Mononuclear cell (primary cell): ENCODE data around the gene COG3. TPM values are rescaled to one million over a fixed set of nuclear protein-coding genes. Genes with fewer than 3 reads are reported as not detected.

Source experiments
- H3K27me3 ChIP-seq: 2 replicates; pipeline ENCODE4 v1.6.0; 2011; ENCODE audit warnings: low read length, control low read depth; ENCODE audit not compliant: insufficient read depth
- H3K4me1 ChIP-seq: 2 replicates; pipeline ENCODE4 v1.5.1; 2011; ENCODE audit warnings: mild to moderate bottlenecking, low read length, control low read depth; ENCODE audit not compliant: insufficient read depth
- H3K4me3 ChIP-seq: 2 replicates; pipeline ENCODE4 v1.5.1; 2011; ENCODE audit warnings: mild to moderate bottlenecking, low read length, moderate library complexity
- H3K9me3 ChIP-seq: 2 replicates; pipeline ENCODE4 v1.5.1; 2011; ENCODE audit warnings: low read depth, mild to moderate bottlenecking, control low read depth, low read length
- total RNA-seq: library from RNA; depleted of rRNA; stranded (reverse); fragments of >200 nt; gene quantifications from one replicate; pipeline ENCODE4 v1.2.3, GENCODE V29; 2012

The COG3 gene
- total RNA-seq, 1 donor = 40.8 TPM

- Histone ChIP-seq H3K9me3 (no peaks in the 10 kb centered on the region), H3K27me3 (no peaks in the 10 kb centered on the region), H3K4me3 (no peak overlapping the region), H3K4me1 (peaks cover 22% of the 10 kb centered on the region)
These were observed 7.5 kb downstream of the COG3 start for GRCh38 chr13:45472171-45472705.

- Histone ChIP-seq H3K9me3 (no peaks in the 10 kb centered on the region), H3K27me3 (no peaks in the 10 kb centered on the region), H3K4me1 (peaks cover 12% of the 10 kb centered on the region), H3K4me3 (no peak overlapping the region)
These were observed 8.9 kb downstream of the COG3 start for GRCh38 chr13:45473627-45474026.

GRCh38 chr13:45474584-45475454 lies 10.1 kb downstream of the COG3 start:
- Histone ChIP-seq H3K27me3 (no peaks in the 10 kb centered on the region), H3K4me3 (no peak overlapping the region), H3K4me1 (peaks cover 10% of the 10 kb centered on the region), H3K9me3 (no peaks in the 10 kb centered on the region)

GRCh38 chr13:45479661-45480060 lies 14.9 kb downstream of the COG3 start:
- H3K27me3 ChIP-seq = no peaks in the 10 kb centered on the region
- H3K4me3 ChIP-seq = no peak overlapping the region
- H3K4me1 ChIP-seq = peaks cover 10% of the 10 kb centered on the region
- no peaks in the 10 kb centered on the region for H3K9me3 ChIP-seq

- no peak overlapping the region for H3K4me3 ChIP-seq
- no peaks in the 10 kb centered on the region for H3K4me1 ChIP-seq
- no peaks in the 10 kb centered on the region for H3K27me3 ChIP-seq
- H3K9me3 ChIP-seq = no peaks in the 10 kb centered on the region
These were observed 16.9 kb downstream of the COG3 start for GRCh38 chr13:45481688-45482087.

- no peaks in the 10 kb centered on the region for H3K4me1 ChIP-seq
- no peaks in the 10 kb centered on the region for H3K9me3 ChIP-seq
- no peaks in the 10 kb centered on the region for H3K27me3 ChIP-seq
- H3K4me3 ChIP-seq = no peak overlapping the region
These were observed 17.9 kb downstream of the COG3 start for GRCh38 chr13:45482571-45483173.

- Histone ChIP-seq H3K27me3 (no peaks in the 10 kb centered on the region), H3K4me1 (no peaks in the 10 kb centered on the region), H3K4me3 (no peak overlapping the region), H3K9me3 (no peaks in the 10 kb centered on the region)
These were observed 22.9 kb downstream of the COG3 start for GRCh38 chr13:45487604-45488003.

- no peaks in the 10 kb centered on the region for H3K27me3 ChIP-seq
- H3K4me1 ChIP-seq = no peaks in the 10 kb centered on the region
- H3K4me3 ChIP-seq = no peak overlapping the region
- no peaks in the 10 kb centered on the region for H3K9me3 ChIP-seq
These were observed 25.3 kb downstream of the COG3 start for GRCh38 chr13:45490068-45490467.

GRCh38 chr13:45492538-45492937 lies 27.8 kb downstream of the COG3 start:
- no peaks in the 10 kb centered on the region for H3K9me3 ChIP-seq
- no peaks in the 10 kb centered on the region for H3K27me3 ChIP-seq
- H3K4me3 ChIP-seq = no peak overlapping the region
- no peaks in the 10 kb centered on the region for H3K4me1 ChIP-seq

- Histone ChIP-seq H3K9me3 (no peaks in the 10 kb centered on the region), H3K4me3 (no peak overlapping the region), H3K27me3 (no peaks in the 10 kb centered on the region), H3K4me1 (no peaks in the 10 kb centered on the region)
These were observed 32.2 kb downstream of the COG3 start for GRCh38 chr13:45496942-45497341.

GRCh38 chr13:45500492-45501174 lies 35.9 kb downstream of the COG3 start:
- H3K27me3 ChIP-seq = no peaks in the 10 kb centered on the region
- no peaks in the 10 kb centered on the region for H3K4me1 ChIP-seq
- H3K4me3 ChIP-seq = no peak overlapping the region
- no peaks in the 10 kb centered on the region for H3K9me3 ChIP-seq

GRCh38 chr13:45501175-45501526 lies 36.4 kb downstream of the COG3 start:
- Histone ChIP-seq H3K4me1 (no peaks in the 10 kb centered on the region), H3K9me3 (no peaks in the 10 kb centered on the region), H3K4me3 (no peak overlapping the region), H3K27me3 (no peaks in the 10 kb centered on the region)

GRCh38 chr13:45503658-45504057 lies 38.9 kb downstream of the COG3 start:
- Histone ChIP-seq H3K9me3 (no peaks in the 10 kb centered on the region), H3K4me3 (no peak overlapping the region), H3K27me3 (no peaks in the 10 kb centered on the region), H3K4me1 (no peaks in the 10 kb centered on the region)

- Histone ChIP-seq H3K27me3 (no peaks in the 10 kb centered on the region), H3K4me1 (no peaks in the 10 kb centered on the region), H3K4me3 (no peak overlapping the region), H3K9me3 (no peaks in the 10 kb centered on the region)
These were observed 42.1 kb downstream of the COG3 start for GRCh38 chr13:45506811-45507210.

- Histone ChIP-seq H3K4me3 (no peak overlapping the region), H3K4me1 (no peaks in the 10 kb centered on the region)
These were observed 44.0 kb downstream of the COG3 start for GRCh38 chr13:45508776-45509175.

More at GRCh38 chr13:45508776-45509175, 44.0 kb downstream of the COG3 start:
- no peaks in the 10 kb centered on the region for H3K9me3 ChIP-seq
- no peaks in the 10 kb centered on the region for H3K27me3 ChIP-seq
